Spleen (tissue), 7 donors: Measurements from ENCODE around the gene ST7.

Experiments used
- POLR2AphosphoS5 ChIP-seq, 3 donors: sonication (generic); formaldehyde crosslinking; IDR thresholded peaks; one replicate each; pipeline ENCODE4 v1.5.1; 2017; ENCODE audit warnings: antibody characterized with exemption in 3 of 3
- TF ChIP-seq, protein P1 (sequence below), 11 experiments: fragments of 200-600 bp in 7 of 11; fragments of 450-650 bp in 4 of 11; sonication (generic) in 4 of 11; IDR thresholded peaks in 8 of 11; conservative IDR thresholded peaks in 3 of 11; 1 replicate in 7 of 11; 2 replicates in 4 of 11; pipeline versions ENCODE4 v1.4.0 to v1.8.0; 2016 to 2021; ENCODE audit warnings: antibody characterized with exemption in 11 of 11, inconsistent platforms in 4 of 11, mild to moderate bottlenecking in 1 of 11
- donor health status: DM: no; HTN: no; CAD: no; lungs with moderate emphysema.
- donor health status: DM: no; HTN: no; CAD: no.
- donor health status: DM: no; HTN: no; CAD: no.

DNA sequence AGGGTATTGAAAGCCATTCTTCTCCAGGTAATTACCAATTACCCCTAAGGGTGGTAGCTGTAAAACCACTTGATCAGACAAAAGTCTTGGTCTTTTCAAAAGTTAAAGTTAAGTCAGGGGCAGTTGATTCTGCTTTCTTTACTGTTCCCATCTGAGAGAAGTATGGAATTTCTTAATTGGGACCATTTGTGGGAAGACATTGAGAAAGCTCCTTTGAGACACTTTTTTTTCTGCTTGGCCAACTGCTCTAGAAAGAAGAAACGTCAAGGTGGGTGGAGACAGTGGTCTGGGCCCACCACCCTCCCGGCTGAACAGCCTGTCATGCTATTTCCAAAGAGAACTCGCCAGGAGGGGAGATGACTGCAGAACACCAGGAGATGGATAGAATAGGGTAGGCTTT lies 324.3 kb downstream of the ST7 start:
- TF ChIP-seq, protein P1, sequence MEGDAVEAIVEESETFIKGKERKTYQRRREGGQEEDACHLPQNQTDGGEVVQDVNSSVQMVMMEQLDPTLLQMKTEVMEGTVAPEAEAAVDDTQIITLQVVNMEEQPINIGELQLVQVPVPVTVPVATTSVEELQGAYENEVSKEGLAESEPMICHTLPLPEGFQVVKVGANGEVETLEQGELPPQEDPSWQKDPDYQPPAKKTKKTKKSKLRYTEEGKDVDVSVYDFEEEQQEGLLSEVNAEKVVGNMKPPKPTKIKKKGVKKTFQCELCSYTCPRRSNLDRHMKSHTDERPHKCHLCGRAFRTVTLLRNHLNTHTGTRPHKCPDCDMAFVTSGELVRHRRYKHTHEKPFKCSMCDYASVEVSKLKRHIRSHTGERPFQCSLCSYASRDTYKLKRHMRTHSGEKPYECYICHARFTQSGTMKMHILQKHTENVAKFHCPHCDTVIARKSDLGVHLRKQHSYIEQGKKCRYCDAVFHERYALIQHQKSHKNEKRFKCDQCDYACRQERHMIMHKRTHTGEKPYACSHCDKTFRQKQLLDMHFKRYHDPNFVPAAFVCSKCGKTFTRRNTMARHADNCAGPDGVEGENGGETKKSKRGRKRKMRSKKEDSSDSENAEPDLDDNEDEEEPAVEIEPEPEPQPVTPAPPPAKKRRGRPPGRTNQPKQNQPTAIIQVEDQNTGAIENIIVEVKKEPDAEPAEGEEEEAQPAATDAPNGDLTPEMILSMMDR (IDR thresholded peaks at IDR 0.05 in 8 of 11, conservative IDR thresholded peaks at IDR 0.05 in 3 of 11): no peak
- TF ChIP-seq POLR2AphosphoS5 (IDR thresholded peaks at IDR 0.05): no peak
